Measurements from ENCODE around the gene DYNLRB1.
A peak's percentile ranks its signal among the peaks of the same experiment; 100 is the strongest.

DYNLRB1 gene

GRCh38 chr20:34535301-34535840, 19.1 kb downstream of the DYNLRB1 start:
- DNase-seq, result no peak

- no peak for DNase-seq
Observed at GRCh38 chr20:34535857-34536256, 19.6 kb downstream of the DYNLRB1 start.

- DNase-seq, result no peak
Observed at GRCh38 chr20:34536798-34537394, 20.7 kb downstream of the DYNLRB1 start.

GRCh38 chr20:34537651-34538050, 21.4 kb downstream of the DYNLRB1 start:
- no peak for DNase-seq

- peak; percentile 8 for DNase-seq
Observed at GRCh38 chr20:34538671-34539123, 22.5 kb downstream of the DYNLRB1 start.

GRCh38 chr20:34539756-34540155, 23.5 kb downstream of the DYNLRB1 start:
- DNase-seq, result no peak

GRCh38 chr20:34540596-34541263, 24.5 kb downstream of the DYNLRB1 start:
- no peak for DNase-seq

- DNase-seq, result no peak
Observed at GRCh38 chr20:34541264-34541901, 25.2 kb downstream of the DYNLRB1 start.

- no peak for DNase-seq
Observed at GRCh38 chr20:34541917-34542316, 25.7 kb downstream of the DYNLRB1 start.

- no peak for DNase-seq
Observed at GRCh38 chr20:34542439-34542838, 26.2 kb downstream of the DYNLRB1 start.

GRCh38 chr20:34543463-34544056, 27.3 kb downstream of the DYNLRB1 start:
- no peak for DNase-seq

- no peak for DNase-seq
Observed at GRCh38 chr20:34544109-34544796, 28.0 kb downstream of the DYNLRB1 start.

- peak; percentile 85 for DNase-seq
Observed at GRCh38 chr20:34546751-34547181, 30.5 kb downstream of the DYNLRB1 start.

GRCh38 chr20:34547844-34548613, 31.8 kb downstream of the DYNLRB1 start:
- no peak for DNase-seq

GRCh38 chr20:34549291-34549928, 33.2 kb downstream of the DYNLRB1 start:
- DNase-seq, result no peak

- DNase-seq, result no peak
Observed at GRCh38 chr20:34549929-34550305, 33.7 kb downstream of the DYNLRB1 start.

- no peak for DNase-seq
Observed at GRCh38 chr20:34552569-34552968, 36.3 kb downstream of the DYNLRB1 start.

- DNase-seq, result no peak
Observed at GRCh38 chr20:34553366-34553867, 37.2 kb downstream of the DYNLRB1 start.

GRCh38 chr20:34557936-34558319, 41.7 kb downstream of the DYNLRB1 start:
- no peak for DNase-seq

GRCh38 chr20:34558320-34559218, 42.3 kb downstream of the DYNLRB1 start, which contains the start of gene MAP1LC3A:
MAP1LC3A (plus strand) TSS chr20:34558718; CDS start chr20:34558869, 151 bp downstream.
- peak; percentile 47 for DNase-seq
